K562 (cell line): ENCODE data around the gene YARS1. TPM values are rescaled to one million over a fixed set of nuclear protein-coding genes. Genes with fewer than 3 reads are reported as not detected.

Source experiments
- ARID2 ChIP-seq: fragments of 450-650 bp; IDR thresholded peaks from 2 replicates; pipeline ENCODE4 v1.6.1; 2017; ENCODE audit warnings: antibody characterized with exemption, mild to moderate bottlenecking
- EP300 ChIP-seq: IDR thresholded peaks from 2 replicates; pipeline ENCODE4 v1.6.1; 2012; ENCODE audit warnings: low read length, improper control_type of control experiment
- FOXK1 ChIP-seq: sonication (generic); formaldehyde crosslinking; IDR thresholded peaks from 2 replicates; pipeline ENCODE4 v1.8.0; 2022; ENCODE audit warnings: missing genetic modification reagents, mild to moderate bottlenecking, borderline replicate concordance
- HMG20A ChIP-seq: fragments of 450-650 bp; formaldehyde crosslinking; conservative IDR thresholded peaks from 2 replicates; pipeline ENCODE4 v1.4.0; 2020; ENCODE audit warnings: mild to moderate bottlenecking, mixed read lengths
- IRF2 ChIP-seq: sonication (generic); formaldehyde crosslinking; IDR thresholded peaks from 2 replicates; pipeline ENCODE4 v1.8.1; 2022; ENCODE audit warnings: mild to moderate bottlenecking, missing genetic modification reagents
- MAFF ChIP-seq: IDR thresholded peaks from 2 replicates; pipeline ENCODE4 v1.6.1; 2012; ENCODE audit warnings: low read length, improper control_type of control experiment
- MAZ ChIP-seq, 2 experiments: fragments of 450-650 bp in 1 of 2; sonication (generic) in 1 of 2; formaldehyde crosslinking; IDR thresholded peaks in 1 of 2; conservative IDR thresholded peaks in 1 of 2; 2 replicates each; pipeline versions ENCODE4 v1.4.0 to v1.5.0; 2020; ENCODE audit warnings: mild to moderate bottlenecking in 1 of 2, missing genetic modification reagents in 1 of 2
- MITF ChIP-seq: IDR thresholded peaks from 2 replicates; pipeline ENCODE4 v1.6.1; 2014; ENCODE audit warnings: antibody characterized with exemption
- RCOR1 ChIP-seq, 2 experiments: IDR thresholded peaks; 2 replicates each; pipeline ENCODE4 v1.6.1; 2012; ENCODE audit warnings: low read depth in 2 of 2, low read length in 2 of 2, borderline replicate concordance in 1 of 2, improper control_type of control experiment in 1 of 2
- RUNX1 ChIP-seq: sonication (generic); IDR thresholded peaks from 2 replicates; pipeline ENCODE4 v1.6.1; 2016; ENCODE audit warnings: antibody characterized with exemption, low read depth
- SETDB1 ChIP-seq: IDR thresholded peaks from one replicate; pipeline ENCODE4 v1.6.1; 2012; ENCODE audit warnings: low read length, control low read depth, inconsistent platforms
- TSC22D4 ChIP-seq: fragments of 450-650 bp; IDR thresholded peaks from 2 replicates; pipeline ENCODE4 v1.6.1; 2016; ENCODE audit warnings: missing genetic modification characterization, missing biosample characterization, control low read depth
- YY1 ChIP-seq, 3 experiments: IDR thresholded peaks; 2 replicates each; pipeline ENCODE4 v1.6.1; 2011; ENCODE audit warnings: low read length in 2 of 3, mild to moderate bottlenecking in 2 of 3, moderate library complexity in 2 of 3, borderline replicate concordance in 1 of 3, control low read depth in 1 of 3, low read depth in 1 of 3; ENCODE audit not compliant: insufficient read depth in 3 of 3, insufficient replicate concordance in 2 of 3, control insufficient read depth in 1 of 3, insufficient read length in 1 of 3; ENCODE audit errors: extremely low read depth in 1 of 3
- ZBTB17 ChIP-seq: fragments of 450-650 bp; formaldehyde crosslinking; IDR thresholded peaks from 2 replicates; pipeline ENCODE4 v1.4.0; 2020; ENCODE audit warnings: mild to moderate bottlenecking
- ZBTB9 ChIP-seq: fragments of 450-650 bp; formaldehyde crosslinking; IDR thresholded peaks from 2 replicates; pipeline ENCODE4 v1.4.0; 2020; ENCODE audit warnings: mild to moderate bottlenecking, moderate library complexity
- ZFP91 ChIP-seq: sonication (generic); formaldehyde crosslinking; IDR thresholded peaks from 2 replicates; pipeline ENCODE4 v1.8.0; 2022; ENCODE audit warnings: mild to moderate bottlenecking, missing genetic modification reagents
- ZFPM2 ChIP-seq: fragments of 250-450 bp; sonication (Bioruptor Pico); IDR thresholded peaks from 2 replicates; pipeline ENCODE4 v1.5.1; 2022; ENCODE audit warnings: mild to moderate bottlenecking
- ZNF23 ChIP-seq: fragments of 250-450 bp; sonication (Bioruptor Pico); IDR thresholded peaks from 2 replicates; pipeline ENCODE4 v1.4.0; 2020; ENCODE audit warnings: mild to moderate bottlenecking
- ZNF232 ChIP-seq: sonication (generic); formaldehyde crosslinking; IDR thresholded peaks from 2 replicates; pipeline ENCODE4 v1.8.0; 2022; ENCODE audit warnings: mild to moderate bottlenecking, missing genetic modification reagents
- ZNF76 ChIP-seq: fragments of 250-450 bp; sonication (Bioruptor Pico); IDR thresholded peaks from 2 replicates; pipeline ENCODE4 v1.4.0; 2020; ENCODE audit warnings: mild to moderate bottlenecking, moderate library complexity, borderline replicate concordance
- polyA plus RNA-seq, 8 experiments: library from polyadenylated mRNA; depleted of rRNA in 4 of 8; stranded (reverse) in 5 of 8; unstranded in 3 of 8; fragments of >200 nt; fragmentation: Nextera tagmentation in 2 of 8; fragmentation: Illumina TruSeq in 1 of 8; extraction: Ambion mirVana in 2 of 8; extraction: Trizol in 1 of 8; gene quantifications; 2 replicates each; pipeline versions ENCODE4 v1.2.1 to v1.2.3, GENCODE V29; 2011 to 2014; ENCODE audit warnings: inconsistent platforms in 1 of 8, missing spikeins in 1 of 8
- total RNA-seq, 7 experiments: library from RNA; depleted of rRNA in 6 of 7; stranded (reverse); fragments of >200 nt in 6 of 7; fragmentation: Illumina TruSeq in 2 of 7; extraction: Trizol in 2 of 7; gene quantifications; 2 replicates each; pipeline versions ENCODE4 v1.2.1 to v1.2.3, GENCODE V29; 2011 to 2021; ENCODE audit warnings: low replicate concordance in 1 of 7
- TF ChIP-seq, protein P1 (sequence below): fragments of 450-650 bp; formaldehyde crosslinking; IDR thresholded peaks from 2 replicates; pipeline ENCODE4 v1.4.0; 2022; ENCODE audit warnings: missing genetic modification characterization

Gene YARS1
- total and polyA plus RNA-seq, 9 of the 15 experiments (the other 6 are each of a cell fraction or from before 2014, with no cell fraction given), result 66.2 to 336 (median 201) TPM

- TF ChIP-seq ZBTB17 (CRISPR knock-in tag) (no peak; the same call in 1 of the 2 replicates), ZFPM2 (CRISPR knock-in tag) (no peak), MAZ (CRISPR knock-in tag; conservative IDR thresholded peaks at IDR 0.05 in 1 of 2, IDR thresholded peaks at IDR 0.05 in 1 of 2) (peak in 1 of 2 experiments; percentile 48; a peak in 2 of 4 replicates), ZNF232 (CRISPR knock-in tag) (no peak), FOXK1 (CRISPR knock-in tag) (peak; percentile 78; the same call in 1 of the 2 replicates), IRF2 (CRISPR knock-in tag) (no peak), ARID2 (peak; percentile 94), ZFP91 (CRISPR knock-in tag) (no peak; the same call in 1 of the 2 replicates), ZBTB9 (CRISPR knock-in tag) (peak; percentile 22; the same call in 1 of the 2 replicates), ZNF23 (CRISPR knock-in tag) (no peak), TSC22D4 (tag) (no peak), SETDB1 (no peak), RUNX1 (no peak), YY1 (IDR thresholded peaks at IDR 0.05; ENCODE audit: borderline replicate concordance in 1 of 3, control insufficient read depth in 1 of 3, extremely low read depth in 1 of 3, insufficient read depth in 3 of 3, insufficient read length in 1 of 3, insufficient replicate concordance in 2 of 3, low read depth in 1 of 3, low read length in 2 of 3) (peak in 2 of 3 experiments; percentile 52 to 58), MAFF (no peak), HMG20A (CRISPR knock-in tag) (no peak), EP300 (peak; percentile 43; the same call in 1 of the 2 replicates), MITF (no peak), RCOR1 (IDR thresholded peaks at IDR 0.05; ENCODE audit: borderline replicate concordance in 1 of 2, low read depth in 2 of 2, low read length in 2 of 2) (peak in 1 of 2 experiments; percentile 55; a peak in 1 of 4 replicates), ZNF76 (no peak)
- TF ChIP-seq, protein P1, sequence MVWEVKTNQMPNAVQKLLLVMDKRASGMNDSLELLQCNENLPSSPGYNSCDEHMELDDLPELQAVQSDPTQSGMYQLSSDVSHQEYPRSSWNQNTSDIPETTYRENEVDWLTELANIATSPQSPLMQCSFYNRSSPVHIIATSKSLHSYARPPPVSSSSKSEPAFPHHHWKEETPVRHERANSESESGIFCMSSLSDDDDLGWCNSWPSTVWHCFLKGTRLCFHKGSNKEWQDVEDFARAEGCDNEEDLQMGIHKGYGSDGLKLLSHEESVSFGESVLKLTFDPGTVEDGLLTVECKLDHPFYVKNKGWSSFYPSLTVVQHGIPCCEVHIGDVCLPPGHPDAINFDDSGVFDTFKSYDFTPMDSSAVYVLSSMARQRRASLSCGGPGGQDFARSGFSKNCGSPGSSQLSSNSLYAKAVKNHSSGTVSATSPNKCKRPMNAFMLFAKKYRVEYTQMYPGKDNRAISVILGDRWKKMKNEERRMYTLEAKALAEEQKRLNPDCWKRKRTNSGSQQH (CRISPR knock-in tag), result no peak
Observed at GRCh38 chr1:32773018-32773763, 44.0 kb downstream of the YARS1 start (continued).
